Measurements from ENCODE around the gene SLCO4A1. TPM values are rescaled to one million over a fixed set of nuclear protein-coding genes. Genes with fewer than 3 reads are reported as not detected.

SLCO4A1 gene
- total and polyA plus RNA-seq, 2 of the 4 experiments (the other 2 are of a cell fraction): 0.72 to 1.1 TPM

- dilution Hi-C loops (cut with HindIII; ENCODE audit: low sequenced_read_pairs, unreplicated experiment): no loop called here
- Histone ChIP-seq H2BK15ac (ENCODE audit: low read depth, low read length) (no peak overlapping the region), H3K4ac (ENCODE audit: low read depth, low read length) (no peak overlapping the region), H2AK9ac (replicated peaks; ENCODE audit: low read depth, low read length, poor library complexity) (no peak overlapping the region), H3K79me1 (ENCODE audit: low read depth in 1 of 2, low read length in 2 of 2) (no peaks in the 10 kb centered on the region), H2AK5ac (ENCODE audit: low read depth, low read length) (no peak overlapping the region), H4K8ac (ENCODE audit: low read depth in 2 of 2, low read length in 2 of 2) (no peak overlapping the region), H2AFZ (replicated peaks; ENCODE audit: low read length, poor library complexity) (peak overlapping the region; percentile 67), H3K36me3 (ENCODE audit: control insufficient read depth, insufficient read depth, low read length) (no peaks in the 10 kb centered on the region), H3K9ac (ENCODE audit: low read depth, low read length) (no peak overlapping the region), H3K9me1 (ENCODE audit: insufficient read depth, low read length) (no peaks in the 10 kb centered on the region), H3K27ac (ENCODE audit: insufficient read depth, low read length) (no peak overlapping the region), H3K4me3 (ENCODE audit: insufficient read depth, low read depth, low read length) (no peak overlapping the region), H3K14ac (replicated peaks; ENCODE audit: low read depth, low read length) (no peak overlapping the region), H3K23ac (ENCODE audit: low read depth, low read length) (no peak overlapping the region), H3K56ac (ENCODE audit: extremely low read depth, insufficient read depth, low read length) (no peak overlapping the region), H4K91ac (ENCODE audit: insufficient read depth, low read depth, low read length) (no peak overlapping the region), H3K4me2 (ENCODE audit: low read depth, low read length) (no peak overlapping the region), H3K9me3 (ENCODE audit: control insufficient read depth, insufficient read depth, low read length) (no peaks in the 10 kb centered on the region; the same call in 1 of the 2 replicates), H2BK5ac (ENCODE audit: low read depth, low read length, poor library complexity, severe bottlenecking) (no peak overlapping the region), H3K27me3 (ENCODE audit: control insufficient read depth, insufficient read depth, low read length) (peaks cover 33% of the 10 kb centered on the region), H3K4me1 (ENCODE audit: control insufficient read depth, insufficient read depth, low read length) (no peaks in the 10 kb centered on the region), H4K5ac (ENCODE audit: low read depth, low read length) (no peak overlapping the region), H4K20me1 (ENCODE audit: insufficient read depth, low read length) (no peaks in the 10 kb centered on the region), H3K18ac (ENCODE audit: low read depth, low read length) (no peak overlapping the region), H2BK20ac (ENCODE audit: low read depth, low read length) (no peak overlapping the region), H2BK120ac (ENCODE audit: low read depth, low read length) (no peak overlapping the region)
- CTCF ChIA-PET: interaction anchor here (1.0 kb wide), 1 partner anchor 106 kb away, joined by 3 read pairs; no protein-coding TSS in a partner anchor
- no TSS peak for BruUV-seq (replicated peaks)
- WGBS, 2 experiments (ENCODE audit: extremely low coverage in 2 of 2, insufficient read length in 1 of 2): 58% methylated on average over 5 of the region's 27 CpGs; no CpG with 5 or more reads in 1 of the 2 experiments
- no peak for DNase-seq
- in situ Hi-C loops (cut with MboI; ENCODE audit: low sequenced_read_pairs): loop anchor here (25.0 kb wide), 1 partner anchor 326 kb away; the partner anchor contains the start of gene BHLHE23
- no peak for ATAC-seq (ENCODE audit: low read depth)
- POLR2A ChIA-PET (ENCODE audit: unreplicated experiment): interaction anchor here (0.7 kb wide), 1 partner anchor 108 kb away, joined by 8 read pairs; no protein-coding TSS in a partner anchor
- intact Hi-C loops (cut with micrococcal nuclease): no loop called here
- TF ChIP-seq RCOR1 (IDR thresholded peaks at IDR 0.05; ENCODE audit: insufficient replicate concordance, low read length): no peak
- TF ChIP-seq MAZ (IDR thresholded peaks at IDR 0.05; ENCODE audit: borderline replicate concordance, low read depth, low read length): no peak
Measured at GRCh38 chr20:62685781-62686555, 43.7 kb downstream of the SLCO4A1 start.

Measured in IMR-90 (cell line).